Measurements from ENCODE around the gene DIPK1C.

DNA sequence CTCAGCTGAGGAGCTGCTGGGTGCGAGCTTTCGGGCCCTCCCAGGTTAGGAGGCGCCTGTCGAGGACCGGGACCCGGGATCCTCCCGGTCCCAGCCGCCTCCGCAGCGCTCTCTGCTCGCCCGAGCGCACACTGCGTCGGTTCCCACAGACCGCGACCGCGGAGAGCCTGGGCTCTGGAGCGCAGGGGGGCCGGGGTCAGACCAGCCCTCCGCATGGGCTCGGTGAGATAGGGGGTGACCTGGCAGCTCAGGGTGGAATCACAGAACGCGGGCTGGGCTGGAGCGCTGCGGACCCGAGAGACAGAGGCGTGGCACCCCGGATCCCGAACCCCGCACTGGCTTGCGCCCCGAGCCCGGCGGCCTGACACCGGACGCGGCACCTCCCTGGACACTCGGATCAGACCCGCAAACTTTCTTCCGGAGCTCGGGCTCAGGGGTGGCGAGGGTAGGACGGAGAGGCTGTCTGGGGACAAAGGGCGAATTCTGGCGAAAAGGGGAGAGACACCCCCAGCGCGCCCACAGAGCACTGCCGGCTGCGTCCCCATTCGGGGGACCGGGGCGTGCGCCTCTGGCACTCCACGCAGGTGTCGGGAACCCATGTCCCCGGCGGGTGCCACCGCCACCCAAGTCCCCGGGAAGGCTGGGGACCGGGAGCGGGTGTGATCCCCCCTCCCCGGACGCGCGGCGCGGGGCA is 612 bp downstream of the DIPK1C start:
- TF ChIP-seq, protein P1, sequence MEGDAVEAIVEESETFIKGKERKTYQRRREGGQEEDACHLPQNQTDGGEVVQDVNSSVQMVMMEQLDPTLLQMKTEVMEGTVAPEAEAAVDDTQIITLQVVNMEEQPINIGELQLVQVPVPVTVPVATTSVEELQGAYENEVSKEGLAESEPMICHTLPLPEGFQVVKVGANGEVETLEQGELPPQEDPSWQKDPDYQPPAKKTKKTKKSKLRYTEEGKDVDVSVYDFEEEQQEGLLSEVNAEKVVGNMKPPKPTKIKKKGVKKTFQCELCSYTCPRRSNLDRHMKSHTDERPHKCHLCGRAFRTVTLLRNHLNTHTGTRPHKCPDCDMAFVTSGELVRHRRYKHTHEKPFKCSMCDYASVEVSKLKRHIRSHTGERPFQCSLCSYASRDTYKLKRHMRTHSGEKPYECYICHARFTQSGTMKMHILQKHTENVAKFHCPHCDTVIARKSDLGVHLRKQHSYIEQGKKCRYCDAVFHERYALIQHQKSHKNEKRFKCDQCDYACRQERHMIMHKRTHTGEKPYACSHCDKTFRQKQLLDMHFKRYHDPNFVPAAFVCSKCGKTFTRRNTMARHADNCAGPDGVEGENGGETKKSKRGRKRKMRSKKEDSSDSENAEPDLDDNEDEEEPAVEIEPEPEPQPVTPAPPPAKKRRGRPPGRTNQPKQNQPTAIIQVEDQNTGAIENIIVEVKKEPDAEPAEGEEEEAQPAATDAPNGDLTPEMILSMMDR (IDR thresholded peaks at IDR 0.05): no peak
- TF ChIP-seq NR3C1 (IDR thresholded peaks at IDR 0.05) (no peak), HOXA7 (CRISPR knock-in tag; IDR thresholded peaks at IDR 0.05) (no peak), RARB (CRISPR knock-in tag; IDR thresholded peaks at IDR 0.05) (no peak), POLR2A (IDR thresholded peaks at IDR 0.05; ENCODE audit: low read length) (no peak), BHLHE40 (IDR thresholded peaks at IDR 0.05; ENCODE audit: low read depth, low read length) (no peak)
- TF ChIP-seq, protein P2, sequence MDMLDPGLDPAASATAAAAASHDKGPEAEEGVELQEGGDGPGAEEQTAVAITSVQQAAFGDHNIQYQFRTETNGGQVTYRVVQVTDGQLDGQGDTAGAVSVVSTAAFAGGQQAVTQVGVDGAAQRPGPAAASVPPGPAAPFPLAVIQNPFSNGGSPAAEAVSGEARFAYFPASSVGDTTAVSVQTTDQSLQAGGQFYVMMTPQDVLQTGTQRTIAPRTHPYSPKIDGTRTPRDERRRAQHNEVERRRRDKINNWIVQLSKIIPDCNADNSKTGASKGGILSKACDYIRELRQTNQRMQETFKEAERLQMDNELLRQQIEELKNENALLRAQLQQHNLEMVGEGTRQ (IDR thresholded peaks at IDR 0.05): no peak
- TF ChIP-seq, protein P3, sequence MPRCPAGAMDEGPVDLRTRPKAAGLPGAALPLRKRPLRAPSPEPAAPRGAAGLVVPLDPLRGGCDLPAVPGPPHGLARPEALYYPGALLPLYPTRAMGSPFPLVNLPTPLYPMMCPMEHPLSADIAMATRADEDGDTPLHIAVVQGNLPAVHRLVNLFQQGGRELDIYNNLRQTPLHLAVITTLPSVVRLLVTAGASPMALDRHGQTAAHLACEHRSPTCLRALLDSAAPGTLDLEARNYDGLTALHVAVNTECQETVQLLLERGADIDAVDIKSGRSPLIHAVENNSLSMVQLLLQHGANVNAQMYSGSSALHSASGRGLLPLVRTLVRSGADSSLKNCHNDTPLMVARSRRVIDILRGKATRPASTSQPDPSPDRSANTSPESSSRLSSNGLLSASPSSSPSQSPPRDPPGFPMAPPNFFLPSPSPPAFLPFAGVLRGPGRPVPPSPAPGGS (IDR thresholded peaks at IDR 0.05): no peak
- TF ChIP-seq, protein P4, sequence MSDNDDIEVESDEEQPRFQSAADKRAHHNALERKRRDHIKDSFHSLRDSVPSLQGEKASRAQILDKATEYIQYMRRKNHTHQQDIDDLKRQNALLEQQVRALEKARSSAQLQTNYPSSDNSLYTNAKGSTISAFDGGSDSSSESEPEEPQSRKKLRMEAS (IDR thresholded peaks at IDR 0.05): no peak
- TF ChIP-seq, protein P5, sequence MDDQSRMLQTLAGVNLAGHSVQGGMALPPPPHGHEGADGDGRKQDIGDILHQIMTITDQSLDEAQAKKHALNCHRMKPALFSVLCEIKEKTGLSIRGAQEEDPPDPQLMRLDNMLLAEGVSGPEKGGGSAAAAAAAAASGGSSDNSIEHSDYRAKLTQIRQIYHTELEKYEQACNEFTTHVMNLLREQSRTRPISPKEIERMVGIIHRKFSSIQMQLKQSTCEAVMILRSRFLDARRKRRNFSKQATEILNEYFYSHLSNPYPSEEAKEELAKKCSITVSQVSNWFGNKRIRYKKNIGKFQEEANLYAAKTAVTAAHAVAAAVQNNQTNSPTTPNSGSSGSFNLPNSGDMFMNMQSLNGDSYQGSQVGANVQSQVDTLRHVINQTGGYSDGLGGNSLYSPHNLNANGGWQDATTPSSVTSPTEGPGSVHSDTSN (IDR thresholded peaks at IDR 0.05): no peak
